Thyroid gland (tissue), 4 donors: Measurements from ENCODE around the gene CACNA1I.

Experiments
- POLR2A ChIP-seq, 2 donors: fragments of 450-650 bp; IDR thresholded peaks; one replicate each; pipeline ENCODE4 v1.6.1; 2017; ENCODE audit warnings: antibody characterized with exemption in 2 of 2, mild to moderate bottlenecking in 2 of 2, moderate library complexity in 1 of 2
- TF ChIP-seq, protein P1 (sequence below), 6 experiments: fragments of 200-600 bp in 3 of 6; fragments of 450-650 bp in 3 of 6; sonication (generic) in 3 of 6; IDR thresholded peaks; one replicate each; pipeline ENCODE4 v1.5.1; 2016 to 2019; ENCODE audit warnings: antibody characterized with exemption in 6 of 6, mild to moderate bottlenecking in 2 of 6, inconsistent platforms in 1 of 6, moderate library complexity in 1 of 6

DNA sequence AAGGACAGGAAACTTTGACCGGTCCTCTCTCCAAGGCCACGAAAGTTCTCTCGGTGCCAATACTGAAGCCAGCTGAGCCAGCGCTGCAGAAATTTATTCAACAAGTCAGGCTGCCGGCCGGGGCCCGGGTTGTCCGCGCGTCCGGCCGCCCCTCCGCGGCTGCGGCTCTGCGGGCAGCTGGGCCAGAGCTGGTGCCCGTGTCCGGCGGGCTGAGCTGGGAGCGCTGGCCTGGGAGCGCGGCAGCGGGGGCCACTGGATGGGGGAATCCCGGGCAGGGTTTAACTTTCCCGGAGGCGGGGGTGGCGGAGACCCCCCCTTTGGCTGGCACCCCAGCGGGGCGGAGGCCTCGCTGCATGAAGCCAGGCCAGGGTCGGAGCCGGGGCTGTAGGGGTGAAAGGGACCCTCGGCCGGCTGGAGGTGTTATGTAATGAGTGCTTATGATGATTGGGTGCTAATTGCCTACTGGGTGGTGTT, 12.3 kb upstream of the CACNA1I start:
- TF ChIP-seq, protein P1, sequence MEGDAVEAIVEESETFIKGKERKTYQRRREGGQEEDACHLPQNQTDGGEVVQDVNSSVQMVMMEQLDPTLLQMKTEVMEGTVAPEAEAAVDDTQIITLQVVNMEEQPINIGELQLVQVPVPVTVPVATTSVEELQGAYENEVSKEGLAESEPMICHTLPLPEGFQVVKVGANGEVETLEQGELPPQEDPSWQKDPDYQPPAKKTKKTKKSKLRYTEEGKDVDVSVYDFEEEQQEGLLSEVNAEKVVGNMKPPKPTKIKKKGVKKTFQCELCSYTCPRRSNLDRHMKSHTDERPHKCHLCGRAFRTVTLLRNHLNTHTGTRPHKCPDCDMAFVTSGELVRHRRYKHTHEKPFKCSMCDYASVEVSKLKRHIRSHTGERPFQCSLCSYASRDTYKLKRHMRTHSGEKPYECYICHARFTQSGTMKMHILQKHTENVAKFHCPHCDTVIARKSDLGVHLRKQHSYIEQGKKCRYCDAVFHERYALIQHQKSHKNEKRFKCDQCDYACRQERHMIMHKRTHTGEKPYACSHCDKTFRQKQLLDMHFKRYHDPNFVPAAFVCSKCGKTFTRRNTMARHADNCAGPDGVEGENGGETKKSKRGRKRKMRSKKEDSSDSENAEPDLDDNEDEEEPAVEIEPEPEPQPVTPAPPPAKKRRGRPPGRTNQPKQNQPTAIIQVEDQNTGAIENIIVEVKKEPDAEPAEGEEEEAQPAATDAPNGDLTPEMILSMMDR (IDR thresholded peaks at IDR 0.05): no peak
- no peak for TF ChIP-seq POLR2A (IDR thresholded peaks at IDR 0.05)
